HG03045 (cell line): ENCODE measurements around the gene PTGDS.
A peak's percentile ranks its signal among the peaks of the same experiment; 100 is the strongest.
"Not testable (repeated sequence)": the region's sequence is repeated elsewhere in the genome, so short reads cannot be mapped to it uniquely, and the experiment has no call there.

Experiments used
- ATAC-seq: cut with Tn5 transposase; IDR thresholded peaks from one replicate; pipeline ENCODE4 v1.9.1; 2021; ENCODE audit warnings: mild to moderate bottlenecking, moderate library complexity; ENCODE audit not compliant: unreplicated experiment

Gene PTGDS

GRCh38 chr9:136985853-136986252 lies 8.5 kb downstream of the PTGDS start:
- ATAC-seq: no peak

GRCh38 chr9:136988872-136989271 lies 11.6 kb downstream of the PTGDS start:
- ATAC-seq: no peak

DNA sequence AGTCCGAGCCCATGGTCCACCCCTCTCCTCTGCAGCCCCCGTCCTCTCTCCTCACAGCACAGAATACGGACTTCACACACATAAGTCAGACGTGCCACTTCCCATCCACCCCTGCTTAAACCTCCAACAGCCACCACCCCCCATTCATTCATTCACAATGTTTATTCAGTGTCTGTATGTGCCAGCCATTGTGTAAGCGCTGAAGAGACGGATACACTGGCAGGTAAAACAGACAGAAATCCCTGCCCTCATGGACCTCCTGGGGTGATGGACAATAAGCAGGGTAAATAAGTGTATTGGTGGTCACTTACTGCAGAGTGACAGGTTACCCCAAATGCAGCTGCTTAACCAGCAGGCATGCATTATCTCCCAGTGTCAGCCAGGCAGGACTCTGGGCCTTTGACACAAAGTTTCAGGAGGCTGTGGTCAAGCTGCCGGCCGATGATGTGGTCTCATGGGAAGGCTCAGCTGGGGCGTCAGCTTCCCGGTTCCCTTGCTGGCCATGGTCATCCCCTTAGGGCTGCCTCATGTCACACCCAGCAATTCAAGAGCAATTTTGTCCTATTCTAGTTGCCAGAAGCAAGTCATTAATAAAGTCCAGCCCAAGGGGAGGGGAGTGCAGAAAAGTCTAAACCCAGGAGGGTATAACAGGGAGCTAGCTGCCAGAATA lies 13.1 kb downstream of the PTGDS start:
- no peak for ATAC-seq

GRCh38 chr9:136991993-136992818 lies 14.9 kb downstream of the PTGDS start, which contains the start of gene PAXX:
Gene PAXX (plus strand): TSS chr9:136992422. CDS start chr9:136992444, 22 bp downstream.
- ATAC-seq: peak; percentile 79

- ATAC-seq: no peak
Observed at GRCh38 chr9:136992819-136993369, 15.6 kb downstream of the PTGDS start.

DNA sequence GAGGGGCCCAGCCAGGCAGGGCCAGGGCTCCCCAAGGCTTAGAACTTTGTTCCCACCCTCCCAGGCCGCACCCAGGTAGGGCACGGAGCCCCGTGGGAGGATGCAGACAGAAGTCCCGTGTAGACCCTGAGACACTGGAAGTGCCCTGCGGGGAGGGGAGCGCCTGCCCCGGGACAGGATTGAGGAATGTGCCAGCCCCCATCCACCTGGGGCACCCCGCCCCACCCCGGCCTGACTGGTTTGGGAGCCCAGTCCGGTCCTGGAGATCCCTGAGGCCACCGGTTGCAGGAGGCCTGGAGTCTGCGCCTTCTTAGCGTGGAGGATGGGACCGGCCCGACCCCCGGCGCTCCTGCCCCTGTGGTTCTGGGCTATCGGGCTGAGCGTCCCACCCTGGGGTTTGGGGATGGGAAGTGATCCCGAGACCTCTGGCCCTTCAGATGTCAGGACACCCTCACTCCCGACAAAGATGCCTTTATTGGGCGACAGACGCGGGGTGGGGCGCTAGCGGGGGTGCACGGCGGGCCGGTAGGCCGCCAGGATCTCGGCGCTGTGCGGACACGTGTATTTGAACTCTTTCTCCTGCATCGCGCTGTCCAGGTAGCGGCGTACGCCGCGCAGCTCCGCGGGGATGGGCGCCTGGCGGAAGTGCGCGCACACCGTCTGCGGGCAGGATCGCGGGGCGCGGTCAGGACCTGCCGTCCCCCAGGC lies 17.0 kb downstream of the PTGDS start:
- ATAC-seq: no peak

DNA sequence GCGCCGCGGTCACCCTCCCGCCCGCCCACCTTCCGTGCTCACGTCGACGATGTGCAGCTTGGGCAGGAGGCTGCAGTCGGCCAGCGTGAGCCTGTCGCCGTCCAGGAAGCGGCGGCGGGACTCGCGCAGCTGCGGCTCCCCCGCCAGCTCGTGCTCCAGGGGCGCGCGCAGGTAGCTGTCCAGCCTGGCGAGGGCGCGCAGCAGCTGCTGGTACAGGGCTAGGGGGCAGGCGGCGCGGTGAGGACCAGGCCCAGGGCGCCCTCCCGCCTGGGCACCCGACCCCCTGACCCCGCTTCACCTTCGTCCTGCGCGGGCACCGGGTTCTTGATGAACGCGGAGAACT lies 17.6 kb downstream of the PTGDS start:
- no peak for ATAC-seq

GRCh38 chr9:136995362-136995761 lies 18.1 kb downstream of the PTGDS start:
- ATAC-seq: no peak

- ATAC-seq: no peak
Observed at GRCh38 chr9:136995772-136996311, 18.5 kb downstream of the PTGDS start.

GRCh38 chr9:136996361-136997292 lies 19.3 kb downstream of the PTGDS start, which contains the start of gene CLIC3:
Gene CLIC3 (minus strand): TSS chr9:136996568. CDS start chr9:136996543, 25 bp downstream.
- ATAC-seq: no peak

DNA sequence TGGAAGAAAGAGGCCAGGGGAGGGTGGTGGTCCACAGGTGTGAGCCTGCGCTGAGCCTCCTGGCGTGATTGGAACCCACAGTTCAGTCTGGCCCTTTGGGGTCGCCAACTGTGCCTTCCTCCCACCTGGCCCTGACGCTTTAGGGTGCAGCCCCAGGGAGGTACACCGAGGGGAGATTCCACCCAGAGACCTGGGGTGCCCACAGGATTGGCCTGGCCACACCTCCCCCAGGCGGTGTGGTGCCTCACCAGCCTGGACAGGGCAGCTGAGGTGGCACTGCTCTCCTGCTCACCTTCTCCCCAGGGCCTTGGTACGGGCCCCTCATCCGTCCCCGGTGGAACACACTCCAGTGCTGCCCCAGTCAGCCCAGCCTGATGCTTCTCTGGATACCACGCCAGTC lies 20.1 kb downstream of the PTGDS start:
- ATAC-seq: no peak

GRCh38 chr9:136997830-136998234 lies 20.5 kb downstream of the PTGDS start:
- no peak for ATAC-seq

GRCh38 chr9:137000177-137000930 lies 23.1 kb downstream of the PTGDS start:
- ATAC-seq: peak; percentile 67

GRCh38 chr9:137001857-137002645 lies 24.7 kb downstream of the PTGDS start:
- no peak for ATAC-seq

GRCh38 chr9:137002646-137003041 lies 25.3 kb downstream of the PTGDS start:
- ATAC-seq: no peak

GRCh38 chr9:137004285-137004684 lies 27.0 kb downstream of the PTGDS start:
- not testable (repeated sequence) for ATAC-seq

- ATAC-seq: no peak
Observed at GRCh38 chr9:137006116-137007003, 29.1 kb downstream of the PTGDS start.
